ENCODE measurements around the gene IL1RAPL1. TPM values are rescaled to one million over a fixed set of nuclear protein-coding genes. Genes with fewer than 3 reads are reported as not detected.
A peak's percentile ranks its signal among the peaks of the same experiment; 100 is the strongest.

The IL1RAPL1 gene
- total RNA-seq, 1 experiment from 2014 or later = 1.7 TPM

GRCh38 chrX:29422034-29422433 is 834.8 kb downstream of the IL1RAPL1 start:
- DNase-seq (ENCODE audit: low read depth) = no peak

- DNase-seq (ENCODE audit: low read depth) = no peak
Measured at GRCh38 chrX:29431895-29432294, 844.6 kb downstream of the IL1RAPL1 start.

GRCh38 chrX:29432534-29432933 is 845.3 kb downstream of the IL1RAPL1 start:
- DNase-seq (ENCODE audit: low read depth) = no peak

- DNase-seq (ENCODE audit: low read depth) = no peak
Measured at GRCh38 chrX:29434939-29435338, 847.7 kb downstream of the IL1RAPL1 start.

DNA sequence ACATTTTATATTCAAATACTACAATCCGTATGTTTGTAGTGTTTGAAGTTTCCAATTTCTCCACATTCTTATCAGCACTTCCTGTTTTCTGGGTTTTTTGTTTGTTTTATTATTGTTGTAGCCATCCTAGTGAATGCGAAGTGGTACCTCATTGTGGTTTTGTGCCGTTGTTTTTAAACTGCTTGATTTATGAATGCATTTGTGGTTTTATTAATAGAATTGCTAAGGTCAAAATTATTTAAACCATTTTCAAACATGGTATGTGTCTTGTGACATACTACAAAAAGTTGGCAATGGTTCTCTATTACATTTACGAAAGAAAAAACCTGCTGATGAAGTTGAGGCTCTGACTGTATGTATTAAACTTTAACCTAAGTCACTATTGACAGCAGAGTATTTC is 848.1 kb downstream of the IL1RAPL1 start:
- no peak for DNase-seq (ENCODE audit: low read depth)

- no peak for DNase-seq (ENCODE audit: low read depth)
Measured at GRCh38 chrX:29447867-29448266, 860.6 kb downstream of the IL1RAPL1 start.

DNA sequence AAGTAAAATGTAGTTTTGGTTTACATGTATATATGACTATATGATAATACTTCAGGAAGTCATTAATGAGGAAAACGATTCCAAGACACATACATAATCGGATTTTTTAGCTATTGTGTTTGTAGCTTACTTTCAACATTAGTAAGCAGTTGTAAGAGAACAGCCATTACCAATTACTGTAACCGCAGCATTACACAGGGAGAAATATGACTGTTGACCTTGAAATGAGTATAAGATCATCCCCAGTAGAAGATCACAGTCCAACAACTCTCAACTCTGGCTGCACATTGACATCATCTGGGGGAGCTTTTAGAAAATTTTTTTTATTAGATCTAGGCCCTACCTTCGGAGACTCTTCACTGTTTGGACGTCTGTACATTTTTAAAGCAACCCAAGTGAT is 866.1 kb downstream of the IL1RAPL1 start:
- DNase-seq (ENCODE audit: low read depth) = no peak

GRCh38 chrX:29455702-29456101 is 868.5 kb downstream of the IL1RAPL1 start:
- DNase-seq (ENCODE audit: low read depth) = no peak

DNA sequence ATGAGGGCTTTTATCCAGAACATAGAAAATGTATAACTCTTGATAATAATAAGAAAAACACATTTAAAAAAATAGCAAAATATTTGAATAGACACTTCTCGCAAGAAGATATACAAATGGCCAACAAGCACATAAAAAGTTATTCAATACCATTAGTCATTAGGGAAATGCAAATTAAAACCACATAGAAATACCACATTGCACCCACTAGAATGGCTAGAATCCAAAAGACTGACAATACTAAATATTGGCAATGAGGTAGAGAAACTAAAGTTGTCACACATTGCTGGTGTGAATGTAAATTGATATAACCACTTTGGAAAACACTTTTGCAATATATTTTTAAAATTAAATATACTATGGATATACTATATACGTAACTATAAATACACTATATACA is 873.8 kb downstream of the IL1RAPL1 start:
- no peak for DNase-seq (ENCODE audit: low read depth)

GRCh38 chrX:29466456-29466855 is 879.2 kb downstream of the IL1RAPL1 start:
- no peak for DNase-seq (ENCODE audit: low read depth)

DNA sequence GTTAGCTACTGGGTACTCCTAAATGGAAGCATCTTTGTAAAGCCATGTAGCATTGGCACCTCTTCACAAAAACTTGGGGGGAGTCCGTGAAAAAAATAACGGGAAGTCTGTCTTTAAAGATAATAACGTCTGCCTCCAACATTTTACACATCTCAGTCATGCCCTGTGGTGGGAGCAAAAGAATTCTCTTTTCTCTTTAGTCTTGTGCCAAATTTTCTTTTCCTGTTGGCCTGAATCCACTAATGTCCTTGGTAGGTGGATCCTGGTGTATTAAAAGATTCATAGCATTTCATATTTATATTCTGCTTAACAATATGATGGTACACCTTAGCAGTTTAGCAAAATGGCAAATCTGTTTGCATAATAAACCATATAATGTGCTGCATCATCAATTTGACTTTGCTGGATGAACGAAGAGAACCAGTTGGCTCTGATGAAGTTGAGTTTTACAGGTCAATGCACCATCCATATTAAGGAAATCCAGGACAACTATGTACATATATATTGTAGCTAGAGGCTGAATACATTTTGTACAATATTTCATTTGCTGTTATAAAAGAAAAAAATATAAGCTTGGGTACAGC is 881.8 kb downstream of the IL1RAPL1 start:
- no peak for DNase-seq (ENCODE audit: low read depth)

GRCh38 chrX:29470030-29470429 is 882.8 kb downstream of the IL1RAPL1 start:
- DNase-seq (ENCODE audit: low read depth) = no peak

DNA sequence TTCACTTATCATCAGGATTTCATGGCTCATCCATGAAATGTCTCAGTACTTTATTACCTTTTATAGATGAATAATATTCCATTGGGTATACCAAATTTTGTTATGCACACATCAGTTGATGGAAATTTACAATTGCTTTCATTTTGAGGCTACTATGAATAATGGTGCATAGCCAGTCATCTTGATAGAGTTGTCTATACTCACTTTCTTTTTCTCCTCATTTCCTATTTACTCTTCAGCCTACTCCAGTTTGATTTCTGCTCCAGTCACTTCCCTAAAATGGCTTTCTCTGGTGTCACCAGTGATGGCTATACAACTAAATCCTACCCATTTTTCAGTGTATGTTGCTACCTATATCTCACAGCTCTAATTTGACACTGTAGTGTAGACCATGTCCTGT is 884.6 kb downstream of the IL1RAPL1 start:
- no peak for DNase-seq (ENCODE audit: low read depth)

- DNase-seq (ENCODE audit: low read depth) = no peak
Measured at GRCh38 chrX:29477878-29478277, 890.6 kb downstream of the IL1RAPL1 start.

- peak; percentile 4 for DNase-seq (ENCODE audit: low read depth)
Measured at GRCh38 chrX:29478336-29479069, 891.3 kb downstream of the IL1RAPL1 start.

DNA sequence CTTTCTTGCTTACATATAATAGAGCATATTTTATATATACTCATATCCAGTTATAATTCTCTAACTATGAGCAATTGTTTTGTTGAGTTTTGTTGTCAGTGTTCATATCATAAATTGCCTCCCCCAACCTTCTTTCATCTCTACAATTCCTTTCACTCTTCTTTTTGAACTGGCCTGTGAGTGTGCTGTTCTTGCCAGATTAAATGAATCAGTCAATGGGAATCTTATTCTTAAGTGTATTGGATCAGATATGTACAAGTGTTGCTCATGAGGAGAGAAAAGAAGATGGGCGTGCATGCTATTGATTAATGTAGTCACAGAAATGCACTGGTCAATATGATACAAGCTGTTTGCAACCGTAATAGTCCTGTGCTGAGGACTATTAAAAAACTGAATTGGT is 900.0 kb downstream of the IL1RAPL1 start:
- DNase-seq (ENCODE audit: low read depth) = no peak

GRCh38 chrX:29487714-29488113 is 900.5 kb downstream of the IL1RAPL1 start:
- no peak for DNase-seq (ENCODE audit: low read depth)

DNA sequence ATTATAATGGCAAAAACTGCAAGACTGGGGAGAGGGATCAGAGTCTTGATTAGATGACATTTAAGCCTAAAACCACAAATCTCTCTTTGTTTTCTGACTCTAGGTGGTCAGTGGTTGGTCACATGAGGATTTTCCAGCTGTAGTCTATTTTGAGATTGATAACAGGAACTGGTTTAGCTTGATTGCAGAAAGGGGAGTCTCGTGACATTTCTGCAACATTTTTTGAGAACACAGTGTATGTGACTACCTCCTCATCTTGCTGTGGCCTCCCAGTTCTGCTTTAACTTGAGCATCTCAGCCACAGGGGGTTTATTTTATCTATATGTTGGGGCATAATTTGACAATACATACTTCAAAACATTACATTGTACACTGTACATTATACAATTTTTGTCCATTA is 901.7 kb downstream of the IL1RAPL1 start:
- no peak for DNase-seq (ENCODE audit: low read depth)

GRCh38 chrX:29490606-29491005 is 903.4 kb downstream of the IL1RAPL1 start:
- DNase-seq (ENCODE audit: low read depth) = no peak

- DNase-seq (ENCODE audit: low read depth) = no peak
Measured at GRCh38 chrX:29491659-29492058, 904.4 kb downstream of the IL1RAPL1 start.

DNA sequence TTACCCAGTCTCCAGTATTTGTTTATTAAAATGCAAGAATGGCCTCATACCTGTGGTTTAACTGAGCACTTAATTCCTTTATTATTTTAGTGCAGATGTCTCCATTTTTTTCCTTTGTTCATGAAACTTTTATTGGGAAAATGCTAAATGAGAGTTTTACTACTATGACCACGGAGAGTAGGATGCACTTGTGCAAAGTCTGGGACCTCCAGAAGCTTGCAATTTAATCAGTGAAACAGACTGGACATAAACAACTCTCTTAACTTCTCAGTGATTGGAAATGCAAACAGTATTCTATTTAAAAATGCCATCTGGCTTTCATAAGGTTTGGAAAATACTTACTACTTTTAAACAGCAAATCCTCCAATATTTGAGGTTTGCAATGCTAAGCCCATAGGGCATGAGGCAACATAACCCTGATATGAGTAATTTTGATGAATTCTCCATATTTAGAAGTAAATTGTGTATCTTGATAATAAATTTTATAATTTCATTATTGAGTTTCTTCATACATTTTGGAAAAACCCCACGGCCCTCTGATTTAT is 909.5 kb downstream of the IL1RAPL1 start:
- no peak for DNase-seq (ENCODE audit: low read depth)

GRCh38 chrX:29506729-29507128 is 919.5 kb downstream of the IL1RAPL1 start:
- DNase-seq (ENCODE audit: low read depth) = no peak

DNA sequence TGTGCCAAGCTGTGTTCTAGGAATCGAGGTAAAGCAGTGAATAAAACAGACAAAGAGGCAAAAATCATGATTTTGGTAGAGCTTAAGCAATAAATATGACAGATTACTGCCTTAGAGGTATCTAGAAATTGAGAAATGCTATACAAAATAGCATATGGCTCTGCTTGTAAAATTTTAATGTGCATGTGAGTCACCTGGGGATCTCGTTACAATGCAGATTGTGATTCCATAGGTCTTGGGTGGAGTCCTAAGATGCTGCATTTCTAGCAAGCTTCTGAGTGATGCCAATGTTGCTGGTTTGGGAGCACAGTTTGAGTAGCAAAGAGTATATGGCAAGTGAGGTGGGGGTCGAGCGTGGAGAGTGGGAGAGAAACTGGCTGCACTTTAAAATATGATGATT is 930.9 kb downstream of the IL1RAPL1 start:
- no peak for DNase-seq (ENCODE audit: low read depth)

All from Daoy (cell line).